HFFc6 (cell line): Measurements from ENCODE around the gene RBL1. TPM values are rescaled to one million over a fixed set of nuclear protein-coding genes. Genes with fewer than 3 reads are reported as not detected.
A peak's percentile ranks its signal among the peaks of the same experiment; 100 is the strongest.
"Not testable (repeated sequence)": the region's sequence is repeated elsewhere in the genome, so short reads cannot be mapped to it uniquely, and the experiment has no call there.

Source experiments
- DNase-seq: peaks from one replicate; pipeline ENCODE4 v3.0.0-alpha.2; 2018
- H3K27ac Mint-ChIP-seq: 2 replicates; pipeline ENCODE4 v1.8.0; 2020; ENCODE audit warnings: mild to moderate bottlenecking, mixed read lengths
- H3K27me3 Mint-ChIP-seq: 2 replicates; pipeline ENCODE4 v1.8.0; 2021; ENCODE audit warnings: mild to moderate bottlenecking, moderate library complexity, mixed read lengths; ENCODE audit not compliant: insufficient read depth
- H3K36me3 Mint-ChIP-seq: 2 replicates; pipeline ENCODE4 v1.8.0; 2021; ENCODE audit warnings: low read depth, mixed read lengths
- H3K4me1 Mint-ChIP-seq: 2 replicates; pipeline ENCODE4 v1.8.0; 2020; ENCODE audit warnings: low read depth, mixed read lengths
- H3K4me3 Mint-ChIP-seq: 2 replicates; pipeline ENCODE4 v1.8.0; 2020; ENCODE audit warnings: mild to moderate bottlenecking, moderate library complexity, mixed read lengths
- H3K9me3 Mint-ChIP-seq: 2 replicates; pipeline ENCODE4 v1.8.0; 2020; ENCODE audit warnings: mild to moderate bottlenecking, mixed read lengths
- total RNA-seq, 6 experiments: library from RNA; stranded (reverse); fragmentation: NEBNext Ultra II Directional; extraction: Animal tissue kit (Norgen Biotek cat#: 25700); gene quantifications; 2 replicates in 1 of 6; 3 replicates in 5 of 6; pipeline ENCODE4 v1.2.3, GENCODE V29; 2021
- TF ChIP-seq, protein P1 (sequence below): fragments of 200-600 bp; sonication (generic); IDR thresholded peaks from 2 replicates; pipeline ENCODE4 v1.5.0; 2021; ENCODE audit warnings: antibody characterized with exemption, mild to moderate bottlenecking

RBL1 gene
- total RNA-seq, 6 experiments from 2014 or later = 6.6 to 13.3 (median 12.9) TPM

DNA sequence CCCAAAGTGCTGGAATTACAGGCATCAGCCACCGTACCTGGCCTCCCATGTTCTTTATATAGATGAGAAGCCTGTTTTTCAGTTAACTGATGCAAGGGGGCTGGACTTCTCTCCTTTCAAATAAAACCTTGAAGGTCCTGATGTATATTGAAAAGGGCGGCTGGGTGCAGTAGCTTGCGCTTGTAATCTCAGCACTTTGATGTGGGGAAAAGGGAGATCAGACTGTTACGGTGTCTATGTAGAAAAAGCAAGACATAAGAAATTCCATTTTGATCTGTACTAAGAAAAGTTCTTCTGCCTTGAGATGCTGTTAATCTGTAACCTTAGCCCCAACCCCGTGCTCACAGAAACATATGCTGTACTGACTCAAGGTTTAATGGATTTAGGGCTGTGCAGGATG, 128.2 kb downstream of the RBL1 start:
- peaks cover 4% of the 10 kb centered on the region for H3K9me3 Mint-ChIP-seq
- H3K27me3 Mint-ChIP-seq = peaks cover 4% of the 10 kb centered on the region
- DNase-seq = no peak
- H3K4me1 Mint-ChIP-seq = no peaks in the 10 kb centered on the region
- H3K36me3 Mint-ChIP-seq = peaks cover 4% of the 10 kb centered on the region
- H3K4me3 Mint-ChIP-seq = no peak overlapping the region
- H3K27ac Mint-ChIP-seq = no peak overlapping the region
- TF ChIP-seq, protein P1, sequence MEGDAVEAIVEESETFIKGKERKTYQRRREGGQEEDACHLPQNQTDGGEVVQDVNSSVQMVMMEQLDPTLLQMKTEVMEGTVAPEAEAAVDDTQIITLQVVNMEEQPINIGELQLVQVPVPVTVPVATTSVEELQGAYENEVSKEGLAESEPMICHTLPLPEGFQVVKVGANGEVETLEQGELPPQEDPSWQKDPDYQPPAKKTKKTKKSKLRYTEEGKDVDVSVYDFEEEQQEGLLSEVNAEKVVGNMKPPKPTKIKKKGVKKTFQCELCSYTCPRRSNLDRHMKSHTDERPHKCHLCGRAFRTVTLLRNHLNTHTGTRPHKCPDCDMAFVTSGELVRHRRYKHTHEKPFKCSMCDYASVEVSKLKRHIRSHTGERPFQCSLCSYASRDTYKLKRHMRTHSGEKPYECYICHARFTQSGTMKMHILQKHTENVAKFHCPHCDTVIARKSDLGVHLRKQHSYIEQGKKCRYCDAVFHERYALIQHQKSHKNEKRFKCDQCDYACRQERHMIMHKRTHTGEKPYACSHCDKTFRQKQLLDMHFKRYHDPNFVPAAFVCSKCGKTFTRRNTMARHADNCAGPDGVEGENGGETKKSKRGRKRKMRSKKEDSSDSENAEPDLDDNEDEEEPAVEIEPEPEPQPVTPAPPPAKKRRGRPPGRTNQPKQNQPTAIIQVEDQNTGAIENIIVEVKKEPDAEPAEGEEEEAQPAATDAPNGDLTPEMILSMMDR = no peak

DNA sequence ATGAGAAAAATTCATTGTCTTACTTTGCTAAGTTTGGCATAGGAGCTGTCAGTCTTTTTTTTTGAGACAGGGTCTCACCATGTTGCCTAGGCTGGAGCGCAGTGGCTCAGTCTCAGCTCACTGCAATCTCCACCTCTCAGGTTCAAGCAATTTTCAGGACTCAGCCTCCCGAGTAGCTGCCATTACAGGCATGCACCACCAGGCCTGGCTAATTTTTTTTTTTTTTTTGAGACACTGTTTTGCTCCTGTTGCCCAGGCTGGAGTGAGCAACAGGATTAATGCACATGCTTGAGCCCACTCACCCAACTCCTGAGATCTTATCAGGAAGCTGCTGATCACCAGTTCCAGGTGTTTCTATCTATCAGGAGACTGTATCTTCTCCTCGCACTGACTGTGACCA, 128.8 kb downstream of the RBL1 start:
- H3K36me3 Mint-ChIP-seq, H3K27me3 Mint-ChIP-seq, H3K27ac Mint-ChIP-seq, H3K4me1 Mint-ChIP-seq, H3K4me3 Mint-ChIP-seq, DNase-seq: not testable (repeated sequence)
- TF ChIP-seq, protein P1 = peak; percentile 33; the same call in 1 of the 2 replicates
- peaks cover 11% of the 10 kb centered on the region for H3K9me3 Mint-ChIP-seq

DNA sequence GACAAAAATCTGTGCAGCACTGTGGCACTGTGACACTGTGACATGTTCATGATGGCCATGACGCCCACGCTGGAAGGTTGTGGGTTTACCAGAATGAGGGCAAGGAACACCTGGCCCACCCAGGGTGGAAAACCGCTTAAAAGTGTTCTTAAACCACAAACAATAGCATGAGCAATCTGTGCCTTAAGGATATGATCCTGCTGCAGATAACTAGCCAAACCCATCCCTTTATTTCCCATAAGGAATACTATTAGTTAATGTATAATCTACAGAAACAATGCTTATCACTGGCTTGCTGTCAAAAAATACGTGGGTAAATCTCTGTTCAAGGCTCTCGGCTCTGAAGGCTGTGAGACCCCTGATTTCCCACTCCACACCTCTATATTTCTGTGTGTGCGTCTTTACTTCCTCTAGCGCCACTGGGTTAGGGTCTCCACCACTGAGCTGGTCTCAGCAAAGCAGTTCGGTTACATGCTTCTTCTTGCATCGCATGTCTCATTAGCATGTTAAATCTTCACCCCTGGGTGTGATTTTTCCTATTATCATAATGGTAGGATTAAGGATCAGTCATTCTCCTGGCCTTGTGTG, 133.3 kb downstream of the RBL1 start:
- H3K9me3 Mint-ChIP-seq = peaks cover 16% of the 10 kb centered on the region
- H3K4me1 Mint-ChIP-seq, H3K4me3 Mint-ChIP-seq, H3K27me3 Mint-ChIP-seq, H3K27ac Mint-ChIP-seq, H3K36me3 Mint-ChIP-seq, DNase-seq: not testable (repeated sequence)

DNA sequence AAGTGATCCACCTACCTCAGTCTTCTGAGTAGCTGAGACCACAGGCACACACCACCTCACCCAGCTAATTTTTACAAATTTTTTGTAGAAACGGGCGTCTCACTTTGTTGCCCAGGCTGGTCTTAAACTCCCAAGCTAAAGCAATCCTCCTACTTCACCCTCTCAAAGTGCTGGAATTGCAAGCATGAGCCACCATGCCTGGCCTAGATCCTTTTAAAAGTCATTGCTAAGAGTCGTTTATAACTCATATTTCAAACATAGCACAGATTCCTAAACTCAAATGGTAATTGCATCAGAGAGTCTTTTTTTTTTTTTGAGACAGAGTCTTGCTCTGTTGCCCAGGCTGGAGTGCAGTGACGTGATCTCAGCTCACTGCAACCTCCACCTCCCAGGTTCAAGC, 136.6 kb downstream of the RBL1 start:
- Mint-ChIP-seq H3K27ac (no peak overlapping the region), H3K27me3 (no peaks in the 10 kb centered on the region; the same call in 1 of the 2 replicates), H3K36me3 (peaks cover 7% of the 10 kb centered on the region), H3K4me1 (no peaks in the 10 kb centered on the region), H3K4me3 (no peak overlapping the region), H3K9me3 (peaks cover 16% of the 10 kb centered on the region)
- TF ChIP-seq, protein P1 = no peak
- peak; percentile 4 for DNase-seq

DNA sequence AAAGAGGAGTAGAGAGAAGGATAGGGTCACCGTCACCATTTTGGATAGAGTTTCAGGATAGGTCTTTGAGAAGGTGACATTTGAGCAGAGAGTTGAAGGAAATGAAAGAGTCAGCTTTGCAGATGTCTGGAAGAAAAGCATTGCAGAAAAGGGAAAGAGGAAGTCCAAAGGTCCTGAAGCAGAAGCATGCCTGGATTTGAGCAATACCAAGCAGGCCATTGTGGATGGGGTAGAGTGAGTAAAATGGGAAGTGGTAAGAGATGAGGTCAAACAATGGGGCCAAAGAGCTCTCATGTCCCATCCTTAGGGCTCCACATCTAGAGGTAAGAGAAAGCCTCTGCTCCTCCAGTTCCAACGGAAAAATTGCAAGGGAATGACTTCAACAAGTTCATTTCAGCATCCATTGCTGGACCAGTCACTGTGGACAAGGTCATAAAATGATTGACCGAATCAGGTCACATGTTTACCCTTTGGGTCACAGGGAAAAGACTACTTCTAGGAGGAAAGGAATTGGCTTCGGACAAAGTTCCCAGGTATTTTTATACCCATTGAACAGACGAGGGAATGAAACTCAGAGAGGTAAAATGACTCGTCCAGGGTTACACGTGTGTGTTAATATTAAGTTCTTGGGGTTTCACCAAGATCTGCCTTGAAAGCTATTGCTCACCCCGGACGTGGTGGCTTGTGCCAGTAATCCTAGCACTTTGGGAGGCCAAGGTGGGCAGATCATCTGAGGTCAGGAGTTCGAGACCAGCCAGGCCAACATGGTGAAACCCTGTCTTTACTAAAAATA, 137.7 kb downstream of the RBL1 start:
- Mint-ChIP-seq H3K36me3 (peaks cover 7% of the 10 kb centered on the region), H3K4me1 (no peaks in the 10 kb centered on the region), H3K4me3 (no peak overlapping the region), H3K9me3 (peaks cover 16% of the 10 kb centered on the region), H3K27me3 (no peaks in the 10 kb centered on the region; the same call in 1 of the 2 replicates), H3K27ac (no peak overlapping the region)
- no peak for DNase-seq
- TF ChIP-seq, protein P1 = no peak

DNA sequence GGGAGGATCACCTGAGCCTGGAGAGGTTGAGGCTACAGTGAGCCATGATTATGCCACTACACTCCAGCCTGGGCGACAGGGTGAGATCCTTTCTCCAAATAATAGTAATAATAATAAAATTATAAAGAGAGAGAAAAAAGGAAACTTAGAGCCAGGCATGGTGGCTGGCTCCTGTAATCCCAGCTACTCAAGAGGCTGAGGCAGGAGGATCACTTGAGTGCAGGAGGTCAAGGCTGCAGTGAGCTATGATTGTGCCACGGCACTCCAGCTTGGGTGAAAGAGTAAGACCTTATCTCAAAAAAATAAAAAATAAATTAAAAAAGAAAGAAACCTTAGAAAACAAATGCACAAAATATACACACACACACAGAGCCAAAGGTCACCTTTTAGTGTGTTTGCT, 139.1 kb downstream of the RBL1 start:
- peaks cover 2% of the 10 kb centered on the region for H3K9me3 Mint-ChIP-seq
- no peak for DNase-seq
- peaks cover 7% of the 10 kb centered on the region; the same call in 1 of the 2 replicates for H3K4me1 Mint-ChIP-seq
- no peak overlapping the region for H3K4me3 Mint-ChIP-seq
- H3K27ac Mint-ChIP-seq = no peak overlapping the region
- no peaks in the 10 kb centered on the region; the same call in 1 of the 2 replicates for H3K27me3 Mint-ChIP-seq
- TF ChIP-seq, protein P1 = no peak
- no peaks in the 10 kb centered on the region for H3K36me3 Mint-ChIP-seq
